H1 (cell line): ENCODE measurements around the gene ABCB7.
"Not testable (repeated sequence)": the region's sequence is repeated elsewhere in the genome, so short reads cannot be mapped to it uniquely, and the experiment has no call there.

ENCODE experiments used
- CHD7 ChIP-seq: fragments of 300-600 bp; sonication (generic); IDR thresholded peaks from 2 replicates; pipeline ENCODE4 v1.7.1; 2012; ENCODE audit warnings: low read length, moderate library complexity, mild to moderate bottlenecking, inconsistent platforms; ENCODE audit not compliant: insufficient replicate concordance
- CTCF ChIP-seq, 3 experiments: IDR thresholded peaks; 1 replicate in 2 of 3; 2 replicates in 1 of 3; pipeline versions ENCODE4 v1.5.1 to v1.6.1; 2011; ENCODE audit warnings: low read length in 3 of 3, mild to moderate bottlenecking in 3 of 3, inconsistent platforms in 2 of 3, low read depth in 1 of 3, moderate library complexity in 1 of 3; ENCODE audit not compliant: insufficient read depth in 1 of 3; ENCODE audit errors: control extremely low read depth in 1 of 3
- EP300 ChIP-seq, 2 experiments: IDR thresholded peaks; 1 replicate in 1 of 2; 2 replicates in 1 of 2; pipeline ENCODE4 v1.6.1; 2011 to 2012; ENCODE audit warnings: low read depth in 2 of 2, low read length in 2 of 2, mild to moderate bottlenecking in 2 of 2, borderline replicate concordance in 1 of 2, inconsistent platforms in 1 of 2, moderate library complexity in 1 of 2
- EZH2 ChIP-seq: fragments of 200-600 bp; sonication (generic); IDR thresholded peaks from 2 replicates; pipeline ENCODE4 v1.7.1; 2012; ENCODE audit warnings: low read depth, mild to moderate bottlenecking, moderate library complexity, low read length, inconsistent platforms; ENCODE audit not compliant: severe bottlenecking
- KDM1A ChIP-seq: fragments of 200-600, 300-600 bp; sonication (generic); IDR thresholded peaks from 2 replicates; pipeline ENCODE4 v1.7.1; 2016; ENCODE audit warnings: mild to moderate bottlenecking, low read length, borderline replicate concordance
- POLR2A ChIP-seq, 2 experiments: IDR thresholded peaks; 1 replicate in 1 of 2; 2 replicates in 1 of 2; pipeline ENCODE4 v1.6.1; 2011; ENCODE audit warnings: low read depth in 2 of 2, low read length in 2 of 2, mild to moderate bottlenecking in 2 of 2; ENCODE audit errors: control extremely low read depth in 1 of 2
- POLR2AphosphoS5 ChIP-seq: IDR thresholded peaks from 2 replicates; pipeline ENCODE4 v1.6.1; 2011; ENCODE audit warnings: low read depth, low read length
- TAF1 ChIP-seq: IDR thresholded peaks from 2 replicates; pipeline ENCODE4 v1.6.1; 2011; ENCODE audit warnings: mild to moderate bottlenecking, low read depth, low read length

DNA sequence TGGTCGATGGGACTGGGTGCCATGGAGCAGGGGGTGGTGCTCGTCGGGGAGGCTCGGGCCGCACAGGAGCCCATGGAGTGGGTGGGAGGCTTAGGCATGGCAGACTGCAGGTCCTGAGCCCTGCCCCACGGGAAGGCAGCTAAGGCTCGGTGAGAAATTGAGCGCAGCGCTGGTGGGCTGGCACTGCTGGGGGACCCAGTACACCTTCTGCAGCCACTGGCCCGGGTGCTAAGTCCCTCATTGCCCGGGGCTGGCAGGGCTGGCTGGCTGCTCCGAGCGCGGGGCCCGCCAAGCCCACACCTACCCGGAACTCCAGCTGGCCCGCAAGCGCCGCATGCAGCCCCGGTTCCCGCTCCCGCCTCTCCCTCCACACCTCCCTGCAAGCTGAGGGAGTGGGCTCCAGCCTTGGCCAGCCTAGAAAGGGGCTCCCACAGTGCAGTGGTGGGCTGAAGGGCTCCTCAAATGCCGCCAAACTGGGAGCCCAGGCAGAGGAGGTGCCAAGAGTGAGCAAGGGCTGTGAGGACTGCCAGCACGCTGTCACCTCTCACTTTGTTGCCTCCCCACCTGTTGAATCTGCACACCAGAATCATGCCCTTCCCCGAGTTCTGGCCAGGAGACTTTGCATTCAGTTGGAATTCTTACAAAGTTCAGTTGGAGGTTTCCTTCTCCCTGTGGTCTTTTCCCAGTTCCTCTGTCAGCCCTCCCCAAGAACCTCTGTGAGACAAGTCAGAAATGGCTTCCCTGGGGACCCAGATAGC is 23.6 kb upstream of the ABCB7 start:
- TF ChIP-seq EZH2; POLR2A (IDR thresholded peaks at IDR 0.05; ENCODE audit: control extremely low read depth in 1 of 2, low read depth in 2 of 2, low read length in 2 of 2); CTCF (IDR thresholded peaks at IDR 0.05; ENCODE audit: control extremely low read depth in 1 of 3, insufficient read depth in 1 of 3, low read depth in 1 of 3, low read length in 3 of 3); EP300 (IDR thresholded peaks at IDR 0.05; ENCODE audit: borderline replicate concordance in 1 of 2, low read depth in 2 of 2, low read length in 2 of 2); TAF1; CHD7; POLR2AphosphoS5; KDM1A: not testable (repeated sequence)
